Caco-2 (cell line): Measurements from ENCODE around the gene PHIP. TPM values are rescaled to one million over a fixed set of nuclear protein-coding genes. Genes with fewer than 3 reads are reported as not detected.

Source experiments
- BruUV-seq: library from RNA; stranded (reverse); fragments of 400-500 nt; replicated peaks from 2 replicates; lab custom pipeline; 2021; lab: Mats Ljungman, UMichigan
- CTCF ChIA-PET: fragments of 300-600 bp; sonication (Branson Sonifier 250); formaldehyde crosslinking; loops from one replicate; lab custom pipeline; 2022; ENCODE audit warnings: antibody characterized with exemption; lab: Charles Lee
- POLR2A ChIA-PET: fragments of 300-600 bp; sonication (Branson Sonifier 250); formaldehyde crosslinking; loops from one replicate; lab custom pipeline; 2022; ENCODE audit warnings: antibody characterized with exemption; lab: Charles Lee
- DNase-seq, 2 experiments: peaks; one replicate each; pipeline versions ENCODE4 v3.0.0 to v3.0.0-alpha.2; 2020 to 2022
- H3K27me3 ChIP-seq: replicated peaks from 2 replicates; pipeline ENCODE4 v1.6.0; 2011; ENCODE audit warnings: low read length; ENCODE audit not compliant: control insufficient read depth, insufficient read depth
- H3K36me3 ChIP-seq: 2 replicates; pipeline ENCODE4 v1.5.1; 2011; ENCODE audit warnings: low read length; ENCODE audit not compliant: control insufficient read depth, insufficient read depth
- H3K4me1 ChIP-seq: fragments of 250-450 bp; sonication (Bioruptor Pico); 2 replicates; pipeline ENCODE4 v1.5.1; 2020; ENCODE audit warnings: mild to moderate bottlenecking
- H3K4me3 ChIP-seq: 2 replicates; pipeline ENCODE4 v1.5.1; 2011; ENCODE audit warnings: low read depth, mild to moderate bottlenecking, control low read depth, low read length
- H3K9me3 ChIP-seq: fragments of 250-450 bp; sonication (Bioruptor Pico); 2 replicates; pipeline ENCODE4 v1.5.1; 2020; ENCODE audit warnings: mild to moderate bottlenecking, moderate library complexity
- H3K27ac Mint-ChIP-seq: one replicate; pipeline ENCODE4 v1.8.0; 2022; ENCODE audit warnings: mixed read lengths; ENCODE audit not compliant: unreplicated experiment
- H3K27me3 Mint-ChIP-seq: one replicate; pipeline ENCODE4 v1.8.0; 2022; ENCODE audit warnings: mixed read lengths; ENCODE audit not compliant: insufficient read depth, unreplicated experiment
- H3K36me3 Mint-ChIP-seq: one replicate; pipeline ENCODE4 v1.8.0; 2022; ENCODE audit warnings: mild to moderate bottlenecking, mixed read lengths; ENCODE audit not compliant: insufficient read depth, unreplicated experiment
- H3K4me1 Mint-ChIP-seq: one replicate; pipeline ENCODE4 v1.8.0; 2022; ENCODE audit warnings: low read depth, mixed read lengths; ENCODE audit not compliant: unreplicated experiment
- H3K4me3 Mint-ChIP-seq: one replicate; pipeline ENCODE4 v1.8.0; 2022; ENCODE audit warnings: mild to moderate bottlenecking, moderate library complexity, mixed read lengths; ENCODE audit not compliant: unreplicated experiment
- H3K9me3 Mint-ChIP-seq: one replicate; pipeline ENCODE4 v1.8.0; 2022; ENCODE audit warnings: mixed read lengths; ENCODE audit not compliant: unreplicated experiment
- CTCF ChIP-seq, 2 experiments: fragments of 200-600 bp in 1 of 2; IDR thresholded peaks; 1 replicate in 1 of 2; 2 replicates in 1 of 2; pipeline versions ENCODE4 v1.5.1 to v1.8.0; 2011 to 2022; ENCODE audit warnings: antibody characterized with exemption in 1 of 2, control low read depth in 1 of 2, inconsistent platforms in 1 of 2, low read depth in 1 of 2, low read length in 1 of 2, mild to moderate bottlenecking in 1 of 2, moderate library complexity in 1 of 2; ENCODE audit not compliant: insufficient read depth in 1 of 2, severe bottlenecking in 1 of 2, unreplicated experiment in 1 of 2
- intact Hi-C: fragments of 100-400 bp; cut with micrococcal nuclease; formaldehyde crosslinking; loops from one replicate; pipeline ENCODE4 v1.10.0; 2022; ENCODE audit not compliant: unreplicated experiment
- total RNA-seq: library from RNA; stranded (reverse); gene quantifications from 2 replicates; pipeline ENCODE4 v1.2.3, GENCODE V29; 2022

PHIP gene
- total RNA-seq, 1 experiment from 2014 or later: 31.2 TPM

- H3K36me3 ChIP-seq: no peaks in the 10 kb centered on the region
- no peak overlapping the region for H3K4me3 ChIP-seq
- Mint-ChIP-seq H3K27me3 (no peaks in the 10 kb centered on the region), H3K9me3 (no peaks in the 10 kb centered on the region), H3K4me1 (no peaks in the 10 kb centered on the region), H3K27ac (no peak overlapping the region), H3K36me3 (peaks cover 37% of the 10 kb centered on the region), H3K4me3 (no peak overlapping the region)
- H3K9me3 ChIP-seq: no peaks in the 10 kb centered on the region
- TF ChIP-seq CTCF (IDR thresholded peaks at IDR 0.05; ENCODE audit: insufficient read depth in 1 of 2, low read depth in 1 of 2, low read length in 1 of 2, severe bottlenecking in 1 of 2, unreplicated experiment in 1 of 2): no peak
- no TSS peak for BruUV-seq
- H3K4me1 ChIP-seq: no peaks in the 10 kb centered on the region
- no peak for DNase-seq
- POLR2A ChIA-PET: no interaction called here
- CTCF ChIA-PET: no interaction called here
- intact Hi-C loops: no loop called here
- no peaks in the 10 kb centered on the region for H3K27me3 ChIP-seq
Measured at GRCh38 chr6:79010422-79010821, 67.6 kb downstream of the PHIP start.

- TF ChIP-seq CTCF (IDR thresholded peaks at IDR 0.05; ENCODE audit: insufficient read depth in 1 of 2, low read depth in 1 of 2, low read length in 1 of 2, severe bottlenecking in 1 of 2, unreplicated experiment in 1 of 2): no peak
- BruUV-seq: no TSS peak
- ChIA-PET POLR2A (no interaction called here), CTCF (no interaction called here)
- Mint-ChIP-seq H3K4me1 (no peaks in the 10 kb centered on the region), H3K9me3 (no peaks in the 10 kb centered on the region), H3K27ac (no peak overlapping the region), H3K4me3 (no peak overlapping the region), H3K27me3 (no peaks in the 10 kb centered on the region), H3K36me3 (peaks cover 33% of the 10 kb centered on the region)
- Histone ChIP-seq H3K4me1 (no peaks in the 10 kb centered on the region), H3K4me3 (no peak overlapping the region), H3K36me3 (no peaks in the 10 kb centered on the region), H3K27me3 (no peaks in the 10 kb centered on the region), H3K9me3 (no peaks in the 10 kb centered on the region)
- no peak for DNase-seq
- intact Hi-C loops: no loop called here
Measured at GRCh38 chr6:79009819-79010218, 68.2 kb downstream of the PHIP start.

- DNase-seq: no peak
- BruUV-seq: no TSS peak
- no peaks in the 10 kb centered on the region for H3K27me3 Mint-ChIP-seq
- H3K4me1 Mint-ChIP-seq: no peaks in the 10 kb centered on the region
- H3K36me3 Mint-ChIP-seq: peaks cover 50% of the 10 kb centered on the region
- no peaks in the 10 kb centered on the region for H3K9me3 Mint-ChIP-seq
- H3K27ac Mint-ChIP-seq: no peak overlapping the region
- no peak for TF ChIP-seq CTCF (IDR thresholded peaks at IDR 0.05; ENCODE audit: insufficient read depth in 1 of 2, low read depth in 1 of 2, low read length in 1 of 2, severe bottlenecking in 1 of 2, unreplicated experiment in 1 of 2)
- ChIA-PET POLR2A (no interaction called here), CTCF (no interaction called here)
- H3K4me1 ChIP-seq: no peaks in the 10 kb centered on the region
- H3K4me3 ChIP-seq: no peak overlapping the region
- no peaks in the 10 kb centered on the region for H3K9me3 ChIP-seq
- no peaks in the 10 kb centered on the region for H3K36me3 ChIP-seq
- no peaks in the 10 kb centered on the region for H3K27me3 ChIP-seq
- intact Hi-C loops: no loop called here
- H3K4me3 Mint-ChIP-seq: no peak overlapping the region
Measured at GRCh38 chr6:79005497-79005896, 72.6 kb downstream of the PHIP start.
